Forelimb muscle (tissue), 1 donor: ENCODE measurements around the gene ADORA1. TPM values are rescaled to one million over a fixed set of nuclear protein-coding genes. Genes with fewer than 3 reads are reported as not detected.

Experiments
- DNase-seq: peaks from one replicate; pipeline ENCODE4 v3.0.0-alpha.2; 2013; ENCODE audit warnings: low read depth
- polyA plus RNA-seq: library from polyadenylated mRNA; unstranded; fragments of 120-200 nt; gene quantifications from one replicate; pipeline ENCODE4 v1.2.1, GENCODE V29; 2013; ENCODE audit not compliant: insufficient read length

Gene ADORA1
- 5.3 TPM for polyA plus RNA-seq

GRCh38 chr1:203127666-203128430 is at the start of gene ADORA1:
TSS of gene ADORA1 (plus strand) at chr1:203127726. CDS start at chr1:203128842, 1,116 bp downstream.
- no peak for DNase-seq

DNA sequence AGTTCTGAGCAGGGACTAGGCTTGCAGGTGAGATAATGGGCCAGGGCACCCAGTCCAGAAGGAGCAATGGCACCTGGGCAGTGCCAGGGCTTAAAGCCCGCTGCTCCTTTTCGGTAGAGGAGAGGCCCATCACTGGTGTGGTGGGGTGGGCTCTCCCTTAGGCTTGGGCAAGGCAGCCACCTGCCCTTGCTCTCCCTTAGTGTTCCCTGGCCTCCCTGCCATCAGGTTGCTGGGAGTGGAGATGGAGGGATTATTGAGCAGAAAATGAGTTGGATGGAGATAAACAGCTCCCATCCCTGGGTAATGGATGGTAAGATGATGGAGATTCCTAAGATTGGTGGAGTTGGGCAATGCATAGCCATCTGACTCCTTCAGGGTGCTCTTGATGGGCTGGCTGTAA is 49.6 kb upstream of the ADORA1 start:
- no peak for DNase-seq

DNA sequence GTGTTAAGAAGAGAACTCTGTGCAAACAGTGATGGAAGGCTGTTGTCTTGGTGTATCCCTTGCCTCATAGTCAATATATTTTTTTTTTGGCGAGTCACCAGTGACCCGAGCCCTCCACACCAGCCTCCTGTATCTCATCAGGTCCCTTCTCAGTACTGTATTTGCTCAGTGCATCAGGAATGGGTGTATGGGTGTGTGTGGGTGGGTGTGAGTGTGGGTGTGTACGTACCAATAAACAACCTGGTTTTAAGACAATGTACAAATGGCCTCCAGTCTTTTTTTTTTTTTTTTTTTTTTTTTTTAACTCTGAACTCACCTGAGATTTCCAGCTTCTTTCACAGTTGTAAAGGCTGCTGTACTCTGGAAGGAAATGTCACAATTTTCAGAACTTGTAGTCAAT is 49.0 kb upstream of the ADORA1 start:
- DNase-seq: no peak

GRCh38 chr1:203080456-203080855 is 47.1 kb upstream of the ADORA1 start:
- DNase-seq: no peak

GRCh38 chr1:203081465-203082230 is 45.9 kb upstream of the ADORA1 start:
- no peak for DNase-seq

GRCh38 chr1:203082231-203082505 is 45.4 kb upstream of the ADORA1 start:
- no peak for DNase-seq

- DNase-seq: no peak
Observed at GRCh38 chr1:203082571-203083462, 44.7 kb upstream of the ADORA1 start.

DNA sequence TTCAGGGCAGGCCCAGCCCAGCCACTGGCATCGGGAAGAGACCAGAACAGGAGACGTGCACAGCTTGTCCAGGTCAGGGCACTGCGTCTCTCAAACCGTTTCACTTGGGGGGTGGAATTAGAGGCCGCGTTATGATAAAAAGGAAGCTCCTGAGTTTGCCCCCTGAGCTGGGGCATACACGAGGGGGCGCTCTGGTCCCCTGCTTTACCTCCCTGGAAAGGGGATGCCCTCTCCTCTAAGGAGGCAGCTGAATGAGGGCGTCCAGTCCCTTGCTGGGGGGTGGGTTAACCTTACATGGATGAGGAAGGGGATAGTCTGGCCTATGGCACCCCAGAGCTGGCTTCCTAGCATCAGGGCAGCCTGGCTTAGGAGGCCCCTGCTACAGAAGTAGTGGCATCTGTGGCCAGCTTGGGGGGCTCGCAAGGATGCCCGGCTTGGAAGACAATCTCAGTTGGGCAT is 44.0 kb upstream of the ADORA1 start:
- no peak for DNase-seq

DNA sequence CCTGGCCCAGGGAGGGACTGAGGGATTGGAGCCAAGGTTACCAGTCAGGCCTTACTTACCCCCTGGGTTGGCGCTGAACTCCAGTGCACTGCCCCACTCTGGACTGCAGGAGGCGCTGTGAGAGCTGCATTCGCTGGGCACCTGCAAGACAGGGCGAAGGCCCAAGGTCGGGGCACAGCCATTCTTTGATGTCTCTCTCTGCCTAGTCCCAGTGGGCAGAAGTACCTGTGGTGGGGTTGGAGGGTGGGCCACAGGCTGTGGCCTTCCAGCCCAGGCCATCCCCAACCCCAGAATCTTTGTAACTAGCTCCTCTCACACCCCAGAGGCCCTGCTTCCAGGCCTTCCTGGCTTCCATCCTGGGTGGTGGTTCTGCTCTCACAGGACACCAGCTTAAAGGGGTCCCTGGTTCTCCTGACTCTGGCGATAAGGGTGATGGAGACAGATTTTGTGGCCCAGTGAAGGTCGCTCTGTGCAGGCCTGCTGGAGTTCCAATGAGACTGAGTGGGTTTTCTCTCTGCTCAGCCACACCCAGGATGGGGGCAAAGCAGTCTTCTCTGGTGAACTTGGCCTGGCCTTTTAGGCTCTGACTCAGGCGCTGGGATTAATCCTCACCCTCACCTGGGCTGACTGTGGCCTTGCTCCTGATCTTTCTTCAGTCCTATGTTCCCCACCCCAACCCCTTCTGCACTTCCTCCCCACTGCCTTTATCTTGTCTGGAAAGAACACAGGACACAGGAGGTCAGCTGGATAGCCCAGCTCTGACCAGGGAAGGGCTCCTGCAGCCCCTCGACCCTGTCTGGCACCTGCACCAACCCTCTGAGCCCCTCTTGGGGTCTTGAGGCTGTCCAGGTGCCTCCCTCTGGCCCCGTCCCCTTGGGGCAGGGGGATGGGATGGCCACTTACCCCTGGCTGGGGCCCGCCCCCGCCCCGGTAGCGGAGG is 42.7 kb upstream of the ADORA1 start:
- DNase-seq: no peak

- DNase-seq: no peak
Observed at GRCh38 chr1:203085528-203086406, 41.8 kb upstream of the ADORA1 start, which contains the start of gene MYOG. TSS of gene MYOG (minus strand) at chr1:203086012. CDS start at chr1:203085961, 51 bp downstream.

DNA sequence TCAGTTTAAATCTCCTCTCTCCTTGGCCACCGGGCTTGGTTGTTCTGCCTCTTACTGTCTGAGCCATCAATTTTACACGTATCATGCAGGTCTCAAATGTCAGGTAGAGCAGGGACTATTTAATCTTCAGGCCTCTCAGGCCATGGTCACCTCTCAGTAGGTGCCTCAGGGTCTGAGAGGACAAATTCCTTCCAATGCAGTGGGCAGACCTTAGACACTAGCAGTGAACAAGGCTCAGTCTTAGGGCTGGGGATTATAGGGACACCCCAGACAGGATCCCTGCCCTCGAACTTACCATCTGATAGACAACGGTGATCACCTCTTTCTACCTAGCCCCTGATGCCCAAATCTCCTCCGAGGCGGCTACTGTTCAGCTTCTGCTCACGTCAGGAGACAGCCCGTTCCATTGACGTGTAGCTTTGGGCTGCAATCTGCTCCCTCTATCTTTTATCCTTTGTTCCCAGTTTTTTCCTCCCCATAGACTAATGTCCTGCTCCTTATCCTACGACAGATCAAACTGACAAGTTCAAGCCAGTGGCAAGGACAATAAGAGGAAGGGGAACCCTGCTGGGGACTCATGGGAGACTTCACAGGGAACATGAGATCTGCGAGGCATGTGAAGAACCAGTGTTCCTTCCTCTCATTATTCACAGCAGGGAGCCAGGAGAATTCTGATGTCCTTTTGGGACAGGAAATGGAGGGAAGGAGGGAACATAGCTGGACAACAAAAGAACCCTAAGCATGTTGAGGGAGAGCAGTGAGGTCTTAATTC is 40.3 kb upstream of the ADORA1 start:
- DNase-seq: no peak

DNA sequence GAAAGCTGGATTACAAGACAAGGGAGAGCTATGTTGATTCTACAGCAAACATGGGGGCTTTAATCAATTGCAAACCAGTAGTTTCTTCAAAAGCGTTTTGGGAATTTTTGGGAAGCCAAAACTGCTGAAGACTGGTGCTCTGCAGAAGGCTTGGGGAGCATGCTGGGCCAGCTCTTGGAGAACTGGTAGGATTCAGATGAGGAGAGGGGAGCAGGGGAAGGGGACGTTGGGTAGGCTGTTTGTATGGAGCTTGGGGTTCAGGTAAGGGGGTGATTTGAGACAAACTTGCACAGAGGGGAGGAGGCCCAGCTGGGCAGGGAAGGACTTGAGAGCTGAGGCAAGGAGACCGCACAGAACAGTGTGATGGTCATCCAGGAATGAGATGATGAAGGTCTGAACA is 39.1 kb upstream of the ADORA1 start:
- DNase-seq: no peak

- no peak for DNase-seq
Observed at GRCh38 chr1:203089001-203089650, 38.4 kb upstream of the ADORA1 start.

- DNase-seq: no peak
Observed at GRCh38 chr1:203089651-203090045, 37.9 kb upstream of the ADORA1 start.

GRCh38 chr1:203090421-203091198 is 36.9 kb upstream of the ADORA1 start:
- DNase-seq: no peak

- DNase-seq: no peak
Observed at GRCh38 chr1:203091199-203091477, 36.4 kb upstream of the ADORA1 start.

- no peak for DNase-seq
Observed at GRCh38 chr1:203091761-203092330, 35.7 kb upstream of the ADORA1 start.
